ENCODE measurements around the gene RNASE3. TPM values are rescaled to one million over a fixed set of nuclear protein-coding genes. Genes with fewer than 3 reads are reported as not detected.

The RNASE3 gene
- polyA plus RNA-seq, 1 donor from 2014 or later, result not detected

- Histone ChIP-seq H3K4me2 (ENCODE audit: low read length) (no peak overlapping the region), H3K9me3 (ENCODE audit: low read length) (no peaks in the 10 kb centered on the region), H3K27me3 (ENCODE audit: insufficient read depth, low read depth, low read length) (no peaks in the 10 kb centered on the region), H3K9ac (ENCODE audit: low read length) (no peak overlapping the region), H3K79me2 (replicated peaks; ENCODE audit: insufficient read depth, low read length) (no peaks in the 10 kb centered on the region), H2AFZ (ENCODE audit: low read depth, low read length) (no peak overlapping the region), H3K27ac (ENCODE audit: low read length) (no peak overlapping the region), H3K4me3 (ENCODE audit: low read length) (no peak overlapping the region), H3K9me2 (ENCODE audit: insufficient read depth, low read length) (no peaks in the 10 kb centered on the region), H4K20me1 (ENCODE audit: insufficient read depth) (no peaks in the 10 kb centered on the region), H3F3A (ENCODE audit: insufficient read depth, low read length, poor library complexity, severe bottlenecking) (no peaks in the 10 kb centered on the region), H3K36me3 (ENCODE audit: insufficient read depth, low read length) (no peaks in the 10 kb centered on the region)
- TF ChIP-seq MXI1 (conservative IDR thresholded peaks at IDR 0.05; ENCODE audit: poor library complexity, severe bottlenecking) (no peak), EZH2 (IDR thresholded peaks at IDR 0.05; ENCODE audit: borderline replicate concordance, insufficient read depth, low read length, poor library complexity, severe bottlenecking) (no peak), RAD21 (conservative IDR thresholded peaks at IDR 0.05) (no peak), TAF1 (IDR thresholded peaks at IDR 0.05; ENCODE audit: low read depth) (no peak), EP300 (conservative IDR thresholded peaks at IDR 0.05; ENCODE audit: poor library complexity, severe bottlenecking) (no peak), POLR2AphosphoS5 (IDR thresholded peaks at IDR 0.05) (no peak), REST (IDR thresholded peaks at IDR 0.05; ENCODE audit: borderline replicate concordance) (no peak), SMC3 (conservative IDR thresholded peaks at IDR 0.05; ENCODE audit: poor library complexity) (no peak), CTCF (IDR thresholded peaks at IDR 0.05; ENCODE audit: poor library complexity, severe bottlenecking) (no peak)
These were observed 38.1 kb upstream of the RNASE3 start for GRCh38 chr14:20853042-20853441.

- no peaks in the 10 kb centered on the region for H3K9me2 ChIP-seq (ENCODE audit: insufficient read depth, low read length)
- TF ChIP-seq MXI1 (conservative IDR thresholded peaks at IDR 0.05; ENCODE audit: poor library complexity, severe bottlenecking) (no peak), SMC3 (conservative IDR thresholded peaks at IDR 0.05; ENCODE audit: poor library complexity) (peak; percentile 75), RAD21 (conservative IDR thresholded peaks at IDR 0.05) (peak; percentile 74), CTCF (IDR thresholded peaks at IDR 0.05; ENCODE audit: poor library complexity, severe bottlenecking) (peak; percentile 69)
- H3K36me3 ChIP-seq (ENCODE audit: insufficient read depth, low read length), result no peaks in the 10 kb centered on the region
- no peak overlapping the region for H3K27ac ChIP-seq (ENCODE audit: low read length)
- H3K9ac ChIP-seq (ENCODE audit: low read length), result no peak overlapping the region
- H3K27me3 ChIP-seq (ENCODE audit: insufficient read depth, low read depth, low read length), result no peaks in the 10 kb centered on the region
- H2AFZ ChIP-seq (ENCODE audit: low read depth, low read length), result no peak overlapping the region
- no peaks in the 10 kb centered on the region for H3K9me3 ChIP-seq (ENCODE audit: low read length)
- no peak overlapping the region for H3K4me2 ChIP-seq (ENCODE audit: low read length)
- H3K79me2 ChIP-seq (replicated peaks; ENCODE audit: insufficient read depth, low read length), result no peaks in the 10 kb centered on the region
- no peaks in the 10 kb centered on the region for H4K20me1 ChIP-seq (ENCODE audit: insufficient read depth)
- no peaks in the 10 kb centered on the region for H3F3A ChIP-seq (ENCODE audit: insufficient read depth, low read length, poor library complexity, severe bottlenecking)
- H3K4me3 ChIP-seq (ENCODE audit: low read length), result no peak overlapping the region
These were observed 35.4 kb upstream of the RNASE3 start for GRCh38 chr14:20855652-20856291.

Data from neural cell (in vitro differentiated cells).